D721Med (cell line): Measurements from ENCODE around the gene ZNF792.
A peak's percentile ranks its signal among the peaks of the same experiment; 100 is the strongest.

Experiments
- DNase-seq: peaks from one replicate; pipeline ENCODE4 v3.0.0; 2011; ENCODE audit warnings: low spot score; ENCODE audit not compliant: insufficient read length
- FAIRE-seq: peaks from 2 replicates; lab custom pipeline; 2011; peaks lifted over from hg19 to GRCh38; lab: Jason Lieb, UNC
- TF ChIP-seq, protein P1 (sequence below): IDR thresholded peaks from 2 replicates; pipeline ENCODE4 v1.5.1; 2012; ENCODE audit warnings: mild to moderate bottlenecking, control low read depth; ENCODE audit not compliant: insufficient read depth; ENCODE audit errors: missing control alignments

The ZNF792 gene

DNA sequence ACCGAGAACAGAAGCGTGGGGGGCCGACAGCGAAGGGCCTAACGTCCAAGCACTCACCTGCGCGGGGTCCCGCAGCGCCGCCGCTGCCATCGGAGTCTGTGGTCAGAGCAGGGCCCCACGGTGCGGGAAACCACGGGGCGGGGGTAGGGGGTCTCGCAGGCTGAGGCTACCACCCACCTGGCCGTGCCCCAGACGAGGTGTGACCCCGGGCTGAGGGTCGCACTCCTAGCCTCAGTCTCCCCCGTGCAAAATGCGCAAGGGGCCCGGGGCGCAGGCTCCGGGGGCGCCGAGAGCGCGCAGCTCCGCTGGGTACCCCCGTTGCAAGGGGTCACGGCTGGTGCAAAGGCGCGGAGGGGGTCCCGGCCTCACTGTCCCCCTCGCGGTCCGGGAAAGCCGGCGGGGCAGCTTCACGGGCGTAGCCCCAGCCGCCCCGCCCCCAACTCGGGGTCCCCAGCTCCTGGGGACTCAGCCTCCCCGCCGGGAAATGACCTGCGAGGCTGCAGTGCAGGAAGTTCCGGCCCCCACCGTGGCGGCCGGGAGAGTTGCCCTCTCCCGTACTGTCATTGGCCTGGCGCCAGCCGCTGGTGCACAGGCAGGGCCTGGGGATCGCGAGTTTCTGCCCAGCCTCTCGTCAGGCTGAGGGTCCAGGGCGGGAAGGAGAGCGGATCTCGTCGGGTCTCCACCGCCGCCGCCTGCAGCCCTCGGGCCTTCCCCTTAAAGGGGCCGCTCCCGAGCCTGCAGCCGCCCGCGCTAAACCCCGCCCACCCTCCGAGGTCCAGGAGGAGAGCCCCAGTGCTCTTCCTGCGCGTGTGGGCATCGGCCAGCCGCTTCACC, at the start of gene ZNF792:
ZNF792 (minus strand) TSS at position 657 of the 834 bp plus-strand sequence; CDS start at position 90, 567 bp downstream.
- peak; percentile 59 for DNase-seq
- FAIRE-seq, result no peak
- TF ChIP-seq, protein P1, sequence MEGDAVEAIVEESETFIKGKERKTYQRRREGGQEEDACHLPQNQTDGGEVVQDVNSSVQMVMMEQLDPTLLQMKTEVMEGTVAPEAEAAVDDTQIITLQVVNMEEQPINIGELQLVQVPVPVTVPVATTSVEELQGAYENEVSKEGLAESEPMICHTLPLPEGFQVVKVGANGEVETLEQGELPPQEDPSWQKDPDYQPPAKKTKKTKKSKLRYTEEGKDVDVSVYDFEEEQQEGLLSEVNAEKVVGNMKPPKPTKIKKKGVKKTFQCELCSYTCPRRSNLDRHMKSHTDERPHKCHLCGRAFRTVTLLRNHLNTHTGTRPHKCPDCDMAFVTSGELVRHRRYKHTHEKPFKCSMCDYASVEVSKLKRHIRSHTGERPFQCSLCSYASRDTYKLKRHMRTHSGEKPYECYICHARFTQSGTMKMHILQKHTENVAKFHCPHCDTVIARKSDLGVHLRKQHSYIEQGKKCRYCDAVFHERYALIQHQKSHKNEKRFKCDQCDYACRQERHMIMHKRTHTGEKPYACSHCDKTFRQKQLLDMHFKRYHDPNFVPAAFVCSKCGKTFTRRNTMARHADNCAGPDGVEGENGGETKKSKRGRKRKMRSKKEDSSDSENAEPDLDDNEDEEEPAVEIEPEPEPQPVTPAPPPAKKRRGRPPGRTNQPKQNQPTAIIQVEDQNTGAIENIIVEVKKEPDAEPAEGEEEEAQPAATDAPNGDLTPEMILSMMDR, result no peak

DNA sequence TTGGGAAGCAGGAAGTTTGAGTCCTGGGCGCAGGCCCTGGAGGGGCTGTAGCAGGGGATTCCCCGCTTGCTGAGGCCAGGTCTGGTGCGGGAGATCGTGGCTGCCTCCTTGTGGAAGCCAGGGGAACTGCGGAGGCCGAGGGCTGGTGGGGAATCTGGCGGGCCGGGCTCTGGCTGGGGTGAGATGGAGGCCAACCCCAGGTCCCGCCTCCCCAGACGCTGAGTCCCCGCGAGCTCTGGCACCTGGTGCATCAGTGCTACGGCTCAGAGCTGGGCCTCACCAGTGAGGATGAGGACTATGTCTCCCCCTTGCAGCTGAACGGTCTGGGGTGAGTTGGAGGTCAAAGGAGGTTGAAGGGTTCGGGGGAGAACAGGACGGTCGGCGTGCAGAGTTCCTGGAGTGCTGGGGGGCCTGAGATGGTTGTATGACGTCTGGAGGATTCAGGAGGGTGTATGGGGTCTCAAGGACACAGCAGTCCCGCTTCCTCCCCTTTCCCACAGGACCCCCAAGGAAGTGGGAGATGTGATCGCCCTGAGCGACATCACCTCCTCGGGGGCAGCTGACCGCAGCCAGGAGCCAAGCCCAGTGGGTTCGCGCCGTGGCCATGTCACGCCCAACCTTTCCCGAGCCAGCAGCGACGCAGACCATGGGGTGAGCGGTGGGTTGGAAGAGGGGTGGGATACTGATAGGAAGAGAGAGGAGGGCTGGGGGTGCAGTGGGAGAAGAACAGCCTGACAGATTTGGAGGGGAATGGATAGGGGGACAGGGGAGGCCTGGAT, 49.2 kb upstream of the ZNF792 start:
- TF ChIP-seq, protein P1, result peak; percentile 53
- peak; percentile 93 for DNase-seq
- no peak for FAIRE-seq

DNA sequence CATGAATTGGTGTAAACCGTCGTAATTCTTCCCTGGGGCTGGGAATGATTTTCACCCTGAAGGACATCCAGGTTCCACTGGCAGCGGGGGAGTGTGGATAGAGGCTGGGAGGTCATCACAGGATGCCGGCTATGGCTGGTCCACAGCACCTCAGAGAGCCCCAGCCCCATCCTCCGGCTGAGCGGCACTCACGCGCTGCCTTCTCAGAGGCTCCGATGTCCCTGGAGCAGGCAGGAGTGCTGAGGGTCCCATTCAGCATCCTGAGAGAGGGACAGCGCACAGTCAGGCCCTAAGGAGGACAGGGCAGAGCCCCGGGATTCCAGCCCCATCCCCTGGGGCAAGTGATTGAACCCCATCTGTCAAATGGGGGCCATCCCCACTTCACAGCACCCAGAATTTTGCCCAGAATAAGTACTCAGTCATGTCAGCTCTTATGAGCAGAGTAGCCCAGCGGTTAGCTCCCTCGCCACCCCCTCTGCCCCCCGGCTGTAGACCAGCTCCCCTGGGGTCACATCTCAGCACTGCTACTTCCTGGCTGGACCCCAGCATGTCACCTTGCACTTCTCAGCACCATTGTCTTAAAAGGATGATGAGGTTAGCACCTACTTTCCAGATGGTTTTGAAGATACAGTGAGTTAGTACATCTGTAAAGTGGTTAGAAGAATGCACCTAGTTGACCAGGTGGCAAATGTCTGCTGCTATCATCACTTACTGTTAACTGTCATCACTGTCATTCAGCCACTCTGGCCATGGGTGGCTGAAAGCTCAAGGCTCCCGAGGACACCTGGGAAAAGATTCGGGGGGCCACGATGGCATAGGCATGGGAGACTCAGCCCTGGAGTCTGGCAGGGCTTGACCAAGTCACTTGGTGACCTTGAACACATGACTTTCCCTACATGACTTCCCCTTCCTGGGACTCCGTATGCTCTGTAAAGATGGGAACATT, 48.0 kb upstream of the ZNF792 start:
- TF ChIP-seq, protein P1, result no peak
- FAIRE-seq (no peak), DNase-seq (no peak)

DNA sequence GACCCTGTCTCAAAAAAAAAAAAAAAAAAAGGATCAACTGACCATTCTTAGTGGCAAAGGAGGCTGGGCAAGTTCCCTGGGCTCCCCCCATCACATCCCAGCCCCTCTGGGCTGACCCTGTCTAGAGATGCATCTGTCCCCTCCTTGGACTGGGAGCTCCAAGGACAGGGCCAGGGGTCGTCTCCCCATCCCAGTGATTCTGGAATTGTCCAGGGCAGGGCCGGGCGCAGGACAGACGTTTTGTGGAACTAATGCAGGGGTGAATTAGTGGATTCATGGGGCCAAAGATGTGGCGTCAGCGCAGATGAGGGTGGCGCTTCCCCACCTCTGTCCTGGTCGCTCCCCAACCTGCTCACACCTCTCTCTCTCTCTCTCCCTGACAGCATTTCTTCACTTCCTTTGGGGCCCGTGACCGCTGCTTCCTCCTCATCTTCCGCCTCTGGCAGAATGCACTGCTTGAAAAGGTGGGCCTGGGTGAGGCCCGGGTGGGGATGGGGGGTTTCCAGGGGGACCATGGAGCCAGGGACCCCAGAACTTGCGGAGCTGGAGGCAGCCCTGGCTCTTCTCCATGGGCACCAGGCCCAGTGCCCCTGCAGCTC, 47.2 kb upstream of the ZNF792 start:
- TF ChIP-seq, protein P1, result no peak
- no peak for DNase-seq
- no peak for FAIRE-seq

DNA sequence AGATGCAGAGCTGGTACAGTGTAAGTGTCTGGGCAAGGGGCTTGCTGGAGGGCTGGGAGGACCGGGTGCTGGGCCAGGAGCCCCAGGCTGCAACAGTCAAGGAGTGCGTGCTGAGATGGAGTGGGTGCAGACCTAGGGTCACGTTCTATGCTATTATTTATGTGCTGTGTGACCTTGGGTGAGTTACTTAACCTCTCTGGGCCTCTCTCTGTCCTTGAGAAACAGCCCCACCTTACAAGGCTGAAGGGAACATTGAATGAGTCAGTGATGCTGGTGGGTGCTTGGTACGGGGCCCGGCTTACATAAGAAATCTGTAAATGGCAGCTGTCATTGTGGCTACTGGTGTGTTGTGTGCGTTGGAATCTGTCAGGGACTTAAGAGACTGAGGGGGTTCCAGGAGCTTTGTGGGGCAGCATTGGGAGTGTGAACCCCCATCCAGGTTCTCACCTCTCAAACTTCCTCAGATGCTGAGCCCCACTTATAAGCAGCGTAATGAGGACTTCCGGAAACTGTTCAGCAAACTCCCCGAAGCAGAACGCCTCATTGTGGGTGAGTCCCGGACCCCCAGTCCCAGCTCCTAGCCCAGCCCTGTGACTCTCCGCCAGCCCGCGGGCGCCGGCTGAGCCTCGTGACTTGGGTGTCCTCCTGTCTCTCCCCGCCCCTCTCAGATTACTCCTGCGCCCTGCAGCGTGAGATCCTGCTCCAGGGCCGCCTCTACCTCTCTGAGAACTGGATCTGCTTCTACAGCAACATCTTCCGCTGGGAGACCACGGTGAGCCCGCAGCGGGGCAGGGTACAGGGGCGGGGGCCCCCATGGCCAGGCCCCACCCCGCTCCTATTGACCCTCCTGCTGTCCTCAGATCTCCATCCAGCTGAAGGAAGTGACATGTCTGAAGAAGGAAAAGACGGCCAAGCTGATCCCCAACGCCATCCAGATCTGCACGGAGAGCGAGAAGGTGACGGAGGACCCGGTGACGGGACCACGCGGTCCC, 45.7 kb upstream of the ZNF792 start:
- no peak for FAIRE-seq
- TF ChIP-seq, protein P1, result no peak
- DNase-seq, result no peak
